Heart left ventricle (tissue), 13 donors: Measurements from ENCODE around the gene HSD17B14.

ENCODE experiments used
- POLR2A ChIP-seq, 2 donors: fragments of 450-650 bp; IDR thresholded peaks; one replicate each; pipeline ENCODE4 v1.6.1; 2017; ENCODE audit warnings: antibody characterized with exemption in 2 of 2, mild to moderate bottlenecking in 2 of 2, moderate library complexity in 2 of 2
- TF ChIP-seq, protein P1 (sequence below), 12 donors: fragments of 200-600 bp; sonication (generic) in 4 of 12; IDR thresholded peaks; one replicate each; pipeline versions ENCODE4 v1.5.0 to v1.8.0; 2018 to 2022; ENCODE audit warnings: antibody characterized with exemption in 12 of 12, mild to moderate bottlenecking in 5 of 12
- donor health status: ischemic (EF 13 %, LVEDD 7.1; RV severe dilation, severe dysfunction).
- donor health status: DM: no; HTN: yes; CAD: no.
- donor health status: DM: no; HTN: no; CAD: no.
- donor health status: ischemic (EF 25% LVEDD 6.9; RV normal size, moderate dysfunction).
- donor health status: ischemic (EF 25% LVEDD 5.7; RV mildly dilated, moderate dysfunction).
- donor health status: ischemic (EF 35%, LVEDD 5.7; RV mildly dilated, moderate dysfunction).
- donor health status: nonischemic (EF 11% LVEDD 7.7; RV severe dilation, severe dysfunction).
- donor health status: DM: yes; HTN: yes; CAD: no.
- donor health status: PGD.
- donor health status: ischemic (EF 29% LVEDD 5.4; RV normal size, mild dysfunction).
- donor health status: nonischemic (EF 23%, LVEDD 6.1; RV moderate dilation, normal function).

GRCh38 chr19:48830965-48831364 lies 5.3 kb downstream of the HSD17B14 start:
- TF ChIP-seq, protein P1, sequence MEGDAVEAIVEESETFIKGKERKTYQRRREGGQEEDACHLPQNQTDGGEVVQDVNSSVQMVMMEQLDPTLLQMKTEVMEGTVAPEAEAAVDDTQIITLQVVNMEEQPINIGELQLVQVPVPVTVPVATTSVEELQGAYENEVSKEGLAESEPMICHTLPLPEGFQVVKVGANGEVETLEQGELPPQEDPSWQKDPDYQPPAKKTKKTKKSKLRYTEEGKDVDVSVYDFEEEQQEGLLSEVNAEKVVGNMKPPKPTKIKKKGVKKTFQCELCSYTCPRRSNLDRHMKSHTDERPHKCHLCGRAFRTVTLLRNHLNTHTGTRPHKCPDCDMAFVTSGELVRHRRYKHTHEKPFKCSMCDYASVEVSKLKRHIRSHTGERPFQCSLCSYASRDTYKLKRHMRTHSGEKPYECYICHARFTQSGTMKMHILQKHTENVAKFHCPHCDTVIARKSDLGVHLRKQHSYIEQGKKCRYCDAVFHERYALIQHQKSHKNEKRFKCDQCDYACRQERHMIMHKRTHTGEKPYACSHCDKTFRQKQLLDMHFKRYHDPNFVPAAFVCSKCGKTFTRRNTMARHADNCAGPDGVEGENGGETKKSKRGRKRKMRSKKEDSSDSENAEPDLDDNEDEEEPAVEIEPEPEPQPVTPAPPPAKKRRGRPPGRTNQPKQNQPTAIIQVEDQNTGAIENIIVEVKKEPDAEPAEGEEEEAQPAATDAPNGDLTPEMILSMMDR (IDR thresholded peaks at IDR 0.05): no peak
- no peak for TF ChIP-seq POLR2A (IDR thresholded peaks at IDR 0.05)
